Activated CD4-positive, alpha-beta T cell treated with anti-CD3 and anti-CD28 coated beads, Interleukin-2, Interleukin-4, amounts not matched to agents 100 ng/mL and 50 ng/mL, durations not matched to agents 16 hours and 8 hours (primary cell): ENCODE measurements around the gene LRRC47.

Source experiments
- DNase-seq: peaks from one replicate; pipeline ENCODE4 v3.0.0-alpha.2; 2020; ENCODE audit warnings: low spot score

The LRRC47 gene

DNA sequence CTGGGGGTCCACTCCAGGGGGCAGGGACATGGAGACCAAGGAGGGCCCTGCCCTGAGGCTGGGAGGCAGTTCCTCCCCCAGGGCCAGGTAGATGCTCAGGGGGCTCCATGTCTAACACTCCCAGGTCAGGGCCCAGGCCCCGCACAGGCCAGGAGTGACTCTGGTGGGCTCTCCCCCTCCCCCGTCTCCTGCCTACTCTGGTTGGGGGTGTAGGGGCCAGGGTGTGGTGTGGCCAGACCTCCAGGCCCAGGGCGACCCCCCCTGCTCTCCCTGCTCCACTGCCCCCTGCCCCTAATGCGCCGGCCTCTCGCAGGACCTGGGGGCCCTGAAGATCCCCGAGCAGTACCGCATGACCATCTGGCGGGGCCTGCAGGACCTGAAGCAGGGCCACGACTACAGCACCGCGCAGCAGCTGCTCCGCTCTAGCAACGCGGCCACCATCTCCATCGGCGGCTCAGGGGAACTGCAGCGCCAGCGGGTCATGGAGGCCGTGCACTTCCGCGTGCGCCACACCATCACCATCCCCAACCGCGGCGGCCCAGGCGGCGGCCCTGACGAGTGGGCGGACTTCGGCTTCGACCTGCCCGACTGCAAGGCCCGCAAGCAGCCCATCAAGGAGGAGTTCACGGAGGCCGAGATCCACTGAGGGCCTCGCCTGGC is 63.7 kb downstream of the LRRC47 start:
- DNase-seq = no peak

DNA sequence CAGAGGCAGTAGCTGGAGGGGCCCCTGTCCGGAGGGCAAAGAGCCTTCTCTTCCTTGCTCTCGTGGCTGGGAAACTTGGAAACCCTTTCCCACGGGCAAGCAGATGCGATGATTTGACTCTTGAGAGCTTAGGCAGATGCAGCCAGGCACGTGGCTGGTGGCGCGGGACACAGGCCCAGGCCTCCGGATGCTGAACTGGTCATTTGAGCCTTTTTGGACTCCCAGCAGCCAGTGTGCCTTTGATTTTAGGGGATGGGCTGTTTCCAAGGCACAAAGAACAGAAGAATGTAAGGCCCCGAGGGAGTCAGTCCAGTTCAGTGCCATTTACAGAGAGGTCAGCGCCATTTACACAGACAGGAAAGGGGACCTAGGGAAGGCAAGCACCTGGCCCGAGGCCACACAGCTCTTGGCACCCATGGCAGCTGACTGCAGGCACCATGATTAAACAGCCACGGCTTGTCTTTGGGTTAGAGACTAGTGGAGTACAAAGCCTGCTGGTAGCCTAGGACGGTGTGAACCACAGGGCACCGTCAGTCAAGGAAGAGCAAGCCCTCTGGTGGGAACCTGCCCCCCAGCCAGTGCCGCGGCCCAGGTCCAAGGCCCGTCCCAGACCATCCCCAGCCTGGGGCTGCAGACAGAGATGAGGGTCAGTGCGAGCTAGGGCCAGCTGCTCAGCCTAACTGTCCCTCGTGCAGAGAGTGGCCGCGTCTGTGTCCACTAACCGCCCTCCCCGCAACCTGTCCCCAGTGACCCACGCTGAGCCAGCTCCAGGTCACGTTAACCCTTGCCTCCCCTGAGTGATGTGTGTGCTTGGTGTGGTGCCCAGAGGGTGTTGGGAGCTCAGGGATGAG is 64.5 kb downstream of the LRRC47 start:
- no peak for DNase-seq

DNA sequence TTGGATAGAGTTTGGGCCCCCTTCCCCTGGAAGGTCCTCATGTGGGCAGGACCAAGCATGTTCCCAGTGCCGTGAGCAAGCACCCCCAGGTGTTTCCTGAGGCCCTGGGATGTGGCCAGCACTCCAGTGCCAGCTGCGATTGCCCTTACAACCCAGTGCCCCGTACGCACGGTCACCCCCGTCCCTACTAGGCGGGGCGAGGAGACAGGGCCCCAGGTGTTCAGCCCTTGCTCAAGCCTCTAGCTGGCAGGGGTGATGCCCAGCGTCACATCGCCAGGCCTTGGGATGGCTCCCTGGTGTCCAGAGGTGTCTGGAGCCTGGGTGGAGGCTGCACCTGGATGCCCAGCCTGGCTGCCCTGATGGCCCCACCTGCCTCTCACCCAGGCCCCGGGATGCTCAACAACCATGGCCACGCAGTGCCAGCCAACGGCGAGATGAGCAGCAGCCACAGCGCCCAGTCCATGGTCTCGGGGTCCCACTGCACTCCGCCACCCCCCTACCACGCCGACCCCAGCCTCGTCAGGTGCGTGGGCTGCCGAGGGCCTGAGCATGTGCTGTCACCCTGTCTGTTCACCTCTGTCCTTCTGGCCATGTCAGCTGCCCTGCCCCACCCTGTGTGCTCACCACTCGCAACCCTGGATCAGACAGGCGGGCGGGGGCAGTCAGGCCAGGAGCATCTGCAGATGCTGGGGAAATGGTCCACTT is 65.6 kb downstream of the LRRC47 start:
- no peak for DNase-seq

DNA sequence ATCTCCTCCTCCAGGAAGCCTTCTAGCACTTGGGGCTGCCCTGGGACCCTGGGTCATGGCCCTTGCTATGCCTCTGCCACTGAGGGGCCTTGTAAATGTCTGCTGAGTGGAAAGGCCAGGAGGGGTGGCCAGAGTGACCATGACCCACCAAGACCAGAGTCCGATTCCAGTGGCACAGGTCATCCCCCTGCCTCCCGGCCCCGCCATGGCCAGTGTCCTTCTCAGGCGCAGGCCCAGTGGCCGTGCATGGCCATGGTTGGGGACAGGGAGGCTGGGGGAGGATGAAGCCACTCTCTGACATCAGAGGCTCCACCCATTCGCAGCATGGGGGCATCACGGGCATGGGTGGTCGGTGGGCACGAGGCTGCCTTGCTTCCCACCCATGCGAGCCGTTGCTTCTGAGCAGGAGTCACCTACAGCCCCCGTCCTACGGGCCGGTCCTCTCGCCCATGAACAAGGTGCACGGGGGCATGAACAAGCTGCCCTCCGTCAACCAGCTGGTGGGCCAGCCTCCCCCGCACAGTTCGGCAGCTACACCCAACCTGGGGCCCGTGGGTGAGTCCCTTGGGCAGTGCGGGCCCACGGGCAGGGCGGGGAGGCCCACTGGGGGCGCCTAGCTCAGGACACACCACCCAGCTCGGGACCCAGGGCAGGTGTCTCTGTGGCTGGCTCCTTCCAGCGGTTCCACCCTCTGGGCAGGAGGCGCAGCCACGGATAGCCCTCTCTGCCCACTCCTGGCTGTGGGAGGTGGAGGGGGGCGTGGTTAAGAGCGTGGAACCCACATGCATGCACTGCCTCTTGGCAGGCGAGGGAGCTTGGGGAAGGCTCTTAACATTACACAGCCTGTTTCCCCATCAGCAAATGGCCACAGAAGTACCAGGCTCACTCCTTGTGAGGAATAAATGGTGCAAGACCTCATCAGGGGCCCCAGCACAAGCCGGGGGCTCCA is 66.4 kb downstream of the LRRC47 start:
- DNase-seq = no peak
